Measurements from ENCODE around the gene CSNK2A3. TPM values are rescaled to one million over a fixed set of nuclear protein-coding genes. Genes with fewer than 3 reads are reported as not detected.
"Not testable (repeated sequence)": the region's sequence is repeated elsewhere in the genome, so short reads cannot be mapped to it uniquely, and the experiment has no call there.

Gene CSNK2A3
- total RNA-seq, 1 experiment from 2014 or later, result 0.51 TPM

- no peak for DNase-seq (ENCODE audit: low spot score)
Observed at GRCh38 chr11:11380340-11380739, 27.3 kb upstream of the CSNK2A3 start.

- DNase-seq (ENCODE audit: low spot score), result no peak
Observed at GRCh38 chr11:11379661-11380060, 26.6 kb upstream of the CSNK2A3 start.

DNA sequence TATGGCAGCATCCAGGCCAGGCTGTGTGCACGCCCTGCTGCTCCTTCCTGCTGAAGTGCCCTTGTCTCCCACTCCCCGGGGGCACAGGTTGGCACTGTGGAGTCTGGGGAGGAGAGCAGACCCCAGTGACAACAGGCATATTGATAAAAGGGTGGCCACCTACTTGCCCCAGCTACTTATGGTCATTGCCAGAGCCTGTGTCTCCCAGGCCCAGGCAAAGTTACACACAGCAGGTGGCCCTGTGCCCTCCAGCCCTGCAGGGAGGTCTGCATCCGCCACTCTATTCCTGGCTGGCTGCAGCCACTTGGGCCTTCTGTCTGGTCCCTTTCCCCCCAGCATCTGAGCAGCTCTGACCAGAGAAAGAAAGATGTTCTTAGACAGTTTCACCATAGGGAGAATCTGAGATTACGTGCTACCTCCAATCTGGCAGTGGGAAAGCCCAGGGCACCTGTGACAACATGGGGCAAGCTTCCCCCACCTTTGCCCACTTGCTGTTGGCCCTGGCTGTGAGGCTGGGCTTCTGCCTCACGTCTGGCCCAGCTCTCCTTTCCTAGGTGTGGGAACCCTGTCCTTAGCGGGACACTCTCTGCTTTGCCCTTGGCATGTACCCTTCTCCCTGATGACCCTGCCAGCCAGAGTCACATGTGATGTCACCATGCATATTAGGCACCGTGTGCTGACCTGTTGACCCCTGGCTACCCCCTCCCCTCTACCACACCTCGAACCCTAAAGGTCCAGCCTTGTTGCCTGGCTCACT lies 25.3 kb upstream of the CSNK2A3 start:
- DNase-seq (ENCODE audit: low spot score), result no peak

DNA sequence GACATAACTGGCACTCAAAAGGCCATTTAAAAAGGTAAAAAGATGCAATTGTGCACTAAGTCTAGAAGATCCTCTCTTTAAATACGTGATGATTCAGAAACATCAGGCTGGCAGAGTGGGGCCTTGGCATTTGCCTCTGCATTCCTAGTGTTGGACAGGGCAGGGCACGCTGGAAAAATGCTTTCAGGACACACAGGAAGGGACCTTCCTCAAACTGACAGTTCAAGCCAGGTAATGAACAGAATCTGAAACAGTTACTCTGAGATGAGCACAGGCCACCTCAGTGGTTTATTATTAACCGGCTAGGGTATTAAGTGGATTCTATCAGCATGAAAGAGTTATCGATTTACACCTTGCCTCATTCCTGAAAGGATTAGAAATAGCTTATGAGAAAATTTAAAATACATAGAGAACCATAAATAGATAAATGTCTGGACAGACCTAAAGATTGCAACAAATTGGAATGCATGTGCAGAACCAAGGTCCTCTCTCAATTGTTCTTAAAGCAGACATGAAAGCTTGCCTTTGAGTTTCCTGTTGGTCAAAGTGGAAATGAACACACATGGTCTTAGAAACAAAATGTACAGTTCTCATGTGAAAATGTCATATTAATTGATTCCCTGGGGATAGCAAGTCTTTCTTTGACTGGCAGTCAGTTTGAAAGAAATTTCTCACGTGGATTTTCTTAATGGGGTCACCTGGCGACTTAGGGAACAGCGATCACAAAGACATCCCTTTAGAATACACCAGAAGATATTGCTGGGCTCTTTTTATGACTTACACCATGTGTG lies 21.5 kb upstream of the CSNK2A3 start:
- no peak for DNase-seq (ENCODE audit: low spot score)

DNA sequence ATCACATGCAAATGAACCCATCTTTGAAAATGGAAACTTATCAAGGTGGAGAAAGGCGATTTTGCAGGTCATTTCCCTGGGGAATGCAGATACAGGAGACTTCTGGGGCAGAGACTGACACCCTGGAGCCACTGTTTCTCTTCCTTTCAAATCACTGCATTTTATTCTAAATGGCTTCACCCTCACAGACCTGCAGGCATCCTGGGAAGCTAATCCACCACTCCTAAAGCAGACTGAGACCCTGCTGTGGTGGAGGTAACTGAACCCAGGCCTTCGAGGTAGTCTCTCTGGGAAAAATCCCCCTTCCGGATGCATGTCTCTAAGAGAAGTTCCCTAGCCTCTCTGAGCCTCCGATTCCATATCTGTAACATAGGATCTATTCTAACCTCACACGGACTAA lies 20.9 kb upstream of the CSNK2A3 start:
- no peak for DNase-seq (ENCODE audit: low spot score)

GRCh38 chr11:11372461-11372860 lies 19.4 kb upstream of the CSNK2A3 start:
- DNase-seq (ENCODE audit: low spot score), result no peak

DNA sequence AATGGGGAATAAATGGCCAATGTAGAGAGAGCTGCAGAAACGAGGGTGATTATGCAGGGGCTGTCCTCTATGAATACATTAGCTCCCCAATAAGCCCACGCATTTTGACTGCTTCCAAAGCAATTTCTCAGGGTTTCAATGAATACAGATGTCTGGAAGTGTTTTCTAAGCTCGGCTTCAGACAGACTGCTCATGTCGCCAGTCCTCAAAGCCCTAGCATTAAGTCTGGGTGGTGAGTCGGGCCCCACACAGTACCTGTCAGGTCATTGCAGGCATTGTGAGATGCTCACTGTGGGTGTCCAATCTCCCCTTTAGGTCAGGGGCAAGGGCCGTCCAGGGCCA lies 17.9 kb upstream of the CSNK2A3 start:
- DNase-seq (ENCODE audit: low spot score), result no peak

DNA sequence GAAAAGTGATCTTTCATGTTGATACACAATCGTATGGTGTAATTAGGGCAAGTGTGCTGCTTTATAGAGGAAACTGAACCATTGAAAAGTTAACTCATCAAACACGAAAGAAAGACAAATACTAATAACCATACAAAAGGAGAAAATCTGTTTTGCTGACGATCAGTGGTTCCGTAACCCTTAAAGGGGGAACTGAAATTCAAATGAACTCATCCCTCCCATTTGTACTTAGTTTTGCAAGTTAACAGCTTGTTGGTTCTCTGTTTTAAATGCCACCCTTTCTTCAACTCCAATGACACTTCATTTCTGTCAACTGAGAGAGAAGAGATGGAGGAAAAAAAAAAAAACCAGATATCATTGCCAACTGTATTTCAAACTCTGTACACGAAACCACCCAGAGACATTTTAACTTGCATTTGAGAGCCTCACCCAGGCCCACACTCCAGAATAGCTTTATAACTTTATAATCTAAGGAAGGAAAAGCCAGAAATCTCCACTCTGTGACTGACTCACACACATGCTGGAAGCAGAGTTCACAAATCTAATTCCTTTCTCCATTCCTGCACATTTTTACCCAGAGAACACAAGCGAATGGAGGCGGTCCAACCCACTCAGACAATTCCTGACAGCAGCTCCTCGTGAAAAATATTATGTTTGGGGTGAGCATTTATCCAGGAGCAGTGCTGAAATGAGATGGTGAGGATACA lies 17.4 kb upstream of the CSNK2A3 start:
- no peak for DNase-seq (ENCODE audit: low spot score)

- peak; percentile 10 for DNase-seq (ENCODE audit: low spot score)
Observed at GRCh38 chr11:11366793-11367192, 13.7 kb upstream of the CSNK2A3 start.

DNA sequence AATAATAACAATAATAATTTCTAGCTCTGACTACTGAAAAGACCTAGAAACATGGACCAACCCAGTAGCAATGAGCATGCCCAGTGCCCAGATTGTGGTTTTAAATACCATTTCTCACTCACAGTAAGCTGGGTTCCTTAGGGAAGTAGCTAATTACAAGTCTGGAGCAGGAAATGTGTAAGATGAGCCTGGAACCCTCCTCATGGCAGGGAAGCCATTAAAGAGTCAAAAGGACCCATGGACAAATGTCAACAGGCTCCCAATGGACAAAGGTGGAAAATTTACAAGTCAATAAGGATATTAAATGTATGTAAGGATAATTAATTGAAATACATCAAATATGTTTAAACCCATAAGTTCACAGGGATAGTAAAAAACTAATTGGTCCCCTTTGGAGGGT lies 10.6 kb upstream of the CSNK2A3 start:
- no peak for DNase-seq (ENCODE audit: low spot score)

GRCh38 chr11:11359611-11360010 lies 6.6 kb upstream of the CSNK2A3 start:
- DNase-seq (ENCODE audit: low spot score), result no peak

- DNase-seq (ENCODE audit: low spot score), result no peak
Observed at GRCh38 chr11:11356842-11357241, 3.8 kb upstream of the CSNK2A3 start.

DNA sequence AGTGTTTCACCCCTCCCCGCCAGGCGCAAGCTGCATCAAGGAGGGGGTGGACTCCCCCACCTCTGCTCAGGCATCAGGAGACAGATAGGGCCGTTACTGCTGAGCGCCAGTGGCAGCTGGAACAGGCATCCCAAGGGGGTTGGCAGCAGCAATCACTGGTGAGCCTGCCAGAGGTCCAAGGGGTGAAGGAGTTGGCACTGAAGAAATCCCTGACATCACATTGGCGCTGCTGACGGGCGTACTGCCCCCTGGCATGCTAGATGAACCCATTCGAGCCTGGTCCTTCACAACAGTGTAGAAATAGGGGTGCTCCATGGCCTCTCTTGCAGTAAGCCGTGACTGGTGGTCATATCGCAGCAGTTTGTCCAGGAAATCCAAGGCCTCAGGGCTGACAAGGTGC lies 1.2 kb downstream of the CSNK2A3 start:
- not testable (repeated sequence) for DNase-seq (ENCODE audit: low spot score)

DNA sequence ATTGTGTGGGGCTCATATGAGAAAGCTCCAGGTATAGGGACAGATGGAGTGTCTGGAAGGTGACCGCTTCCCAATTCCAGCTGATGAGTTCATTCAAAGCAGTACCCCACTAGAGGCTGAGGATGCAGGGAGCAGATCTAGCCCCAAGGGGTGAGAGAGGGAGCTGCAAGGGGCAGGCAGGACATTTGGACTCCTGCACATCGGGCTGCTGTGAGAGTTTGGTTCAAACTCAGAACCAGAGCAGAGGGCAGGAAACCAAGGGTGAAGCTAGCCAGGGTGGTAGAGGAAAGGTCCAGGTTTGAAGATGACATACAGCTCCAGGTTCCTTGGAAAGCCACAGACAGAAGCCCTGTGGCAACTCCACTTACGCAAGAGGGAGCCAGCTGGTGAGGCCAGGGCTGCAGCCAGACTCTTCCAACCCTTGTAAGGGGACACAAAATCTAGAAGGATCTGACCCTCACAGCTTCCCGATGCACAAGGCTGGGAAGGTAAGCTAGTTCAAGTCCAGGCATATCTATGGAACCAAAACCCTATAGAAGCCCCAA lies 1.9 kb downstream of the CSNK2A3 start:
- no peak for DNase-seq (ENCODE audit: low spot score)

GRCh38 chr11:11349870-11350337 lies 3.1 kb downstream of the CSNK2A3 start:
- DNase-seq (ENCODE audit: low spot score), result no peak

DNA sequence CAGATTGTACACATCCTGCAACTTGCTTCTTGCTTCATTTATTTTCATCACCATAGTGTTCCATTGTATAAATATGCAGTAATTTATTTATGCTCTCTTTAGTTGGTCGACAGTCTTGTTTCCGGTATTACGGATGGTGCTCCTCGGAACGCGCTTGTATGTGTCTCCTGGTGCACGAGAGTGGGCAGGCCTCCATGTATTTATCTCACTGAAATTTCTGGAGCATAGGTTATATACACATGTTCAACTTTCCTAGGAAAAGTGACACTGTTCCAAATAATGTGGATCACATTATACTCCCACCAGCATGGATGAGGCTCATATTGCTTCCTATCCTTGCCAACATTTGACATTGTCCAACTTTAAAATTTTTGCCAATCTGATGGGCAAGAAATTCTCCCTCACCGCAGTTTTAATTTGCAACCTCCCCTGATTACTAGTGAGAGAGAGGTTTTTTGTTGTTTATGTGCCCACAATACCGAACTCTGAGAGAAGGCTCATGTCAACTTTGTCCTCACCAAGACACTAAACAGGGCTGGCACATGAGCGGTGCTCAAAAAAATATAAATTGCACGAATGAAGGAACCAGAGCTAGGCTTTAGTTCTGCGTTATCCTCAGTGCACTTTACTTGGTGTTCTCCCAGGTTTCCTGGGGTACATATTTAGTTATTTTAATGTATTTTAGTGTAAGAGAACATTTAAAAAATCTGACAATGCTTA lies 3.8 kb downstream of the CSNK2A3 start:
- DNase-seq (ENCODE audit: low spot score), result no peak

GRCh38 chr11:11348303-11348702 lies 4.7 kb downstream of the CSNK2A3 start:
- no peak for DNase-seq (ENCODE audit: low spot score)

- no peak for DNase-seq (ENCODE audit: low spot score)
Observed at GRCh38 chr11:11347592-11347991, 5.5 kb downstream of the CSNK2A3 start.

DNA sequence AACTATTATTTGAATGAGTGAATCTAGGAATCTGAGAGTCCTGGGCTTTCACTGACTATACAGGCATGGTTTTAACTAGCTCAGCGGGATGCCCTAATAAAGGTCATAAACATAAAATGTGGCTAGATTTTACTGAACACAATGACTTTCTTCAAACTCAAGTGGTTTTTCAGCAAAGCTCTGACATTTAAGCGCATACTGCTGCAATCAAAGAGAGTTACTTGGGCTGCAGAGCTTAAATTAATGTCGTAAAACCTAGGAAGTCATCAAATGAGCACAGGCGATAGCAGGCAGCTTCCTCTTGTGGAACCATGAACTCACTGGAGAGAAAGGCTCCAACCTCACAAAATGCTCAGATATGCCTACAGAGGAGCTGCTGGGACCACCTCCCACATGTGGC lies 6.7 kb downstream of the CSNK2A3 start:
- DNase-seq (ENCODE audit: low spot score), result no peak

DNA sequence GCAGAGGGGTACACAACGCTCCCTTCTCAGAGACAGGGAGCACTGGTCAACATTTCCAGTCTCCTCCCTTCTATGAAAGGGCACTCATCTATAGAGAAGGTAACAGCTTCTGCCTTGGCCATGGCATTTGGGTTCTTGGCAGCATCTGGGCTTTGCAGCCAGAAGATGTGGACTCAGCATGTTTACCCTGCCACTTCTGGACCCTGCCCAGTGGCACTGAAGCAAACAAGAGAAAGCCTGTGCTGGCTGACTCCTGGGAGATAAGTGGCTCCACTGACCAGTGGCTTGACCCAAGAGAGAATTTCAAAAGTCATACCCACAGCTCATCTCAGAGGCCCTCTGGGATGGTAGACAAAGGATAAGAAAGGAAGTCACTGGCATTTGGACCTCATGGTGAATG lies 8.0 kb downstream of the CSNK2A3 start:
- DNase-seq (ENCODE audit: low spot score), result no peak

DNA sequence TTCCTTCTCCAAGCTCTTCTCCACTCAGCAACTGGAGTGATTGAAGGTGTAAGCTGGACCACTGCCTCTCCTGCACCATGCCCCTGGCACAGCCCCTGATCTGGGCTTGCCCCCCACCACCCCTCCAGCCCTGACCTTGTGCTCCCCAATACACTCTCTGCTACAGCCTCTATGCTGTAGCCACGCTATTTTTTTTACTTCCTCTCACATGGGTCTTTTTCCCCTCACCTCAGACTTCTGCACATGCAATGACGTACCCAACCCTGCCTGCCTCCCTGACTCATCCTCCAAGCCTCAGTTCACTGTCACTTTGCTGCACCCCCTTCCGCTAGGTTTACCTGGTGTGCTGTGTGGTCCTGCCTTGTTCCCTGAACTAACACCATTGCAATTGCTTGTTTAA lies 9.0 kb downstream of the CSNK2A3 start:
- no peak for DNase-seq (ENCODE audit: low spot score)

- DNase-seq (ENCODE audit: low spot score), result no peak
Observed at GRCh38 chr11:11338304-11338703, 14.7 kb downstream of the CSNK2A3 start.

Measured in HT-29 (cell line).